Motor neuron (in vitro differentiated cells): Measurements from ENCODE around the gene RGS10. TPM values are rescaled to one million over a fixed set of nuclear protein-coding genes. Genes with fewer than 3 reads are reported as not detected.

Experiments used
- ATAC-seq, 8 experiments: fragments of 200-7000 bp; cut with Tn5 transposase; replicated peaks in 6 of 8; 2 replicates each; pipeline ENCODE4 v1.8.0; 2021; ENCODE audit warnings: mild to moderate bottlenecking in 8 of 8, moderate library complexity in 8 of 8
- H3K27ac ChIP-seq, 2 donors: fragments of 250-450 bp; sonication (Bioruptor Pico); 2 replicates each; pipeline ENCODE4 v1.9.0; 2021; ENCODE audit warnings: antibody characterized with exemption in 2 of 2, mild to moderate bottlenecking in 2 of 2, moderate library complexity in 1 of 2
- H3K4me1 ChIP-seq, 2 donors: fragments of 250-450 bp; sonication (Bioruptor Pico); replicated peaks in 1 of 2; 2 replicates each; pipeline ENCODE4 v1.6.1; 2021; ENCODE audit warnings: antibody characterized with exemption in 2 of 2, mild to moderate bottlenecking in 2 of 2, moderate library complexity in 1 of 2
- H3K4me3 ChIP-seq, 5 donors: fragments of 250-450 bp; sonication (Bioruptor Pico); 2 replicates each; pipeline ENCODE4 v1.9.0; 2021; ENCODE audit warnings: antibody characterized with exemption in 5 of 5, mild to moderate bottlenecking in 5 of 5, moderate library complexity in 4 of 5
- WGBS, 10 experiments: fragments of 450-650 bp; shearing (Covaris generic); methylation state at CpG; one replicate each; pipeline ENCODE4 v1.0.0; 2022; 5-methylcytosine and 5-hydroxymethylcytosine counted together
- in situ Hi-C, 9 experiments: fragments of 400-800 bp; cut with MboI; loops; one replicate each; pipeline ENCODE4 v1.15.0; 2021; ENCODE audit warnings: low sequenced_read_pairs in 9 of 9, low pct_unique_long_range_greater_than_20kb in 2 of 9; ENCODE audit not compliant: unreplicated experiment in 9 of 9
- total RNA-seq, 8 experiments: library from RNA; unstranded; fragments of 300-600 nt; gene quantifications; 2 replicates each; pipeline versions ENCODE4 v1.2.3 to v1.2.4, GENCODE V29; 2022

RGS10 gene
- total RNA-seq, 8 experiments from 2014 or later, result 0.38 to 16.2 (median 5.4) TPM

DNA sequence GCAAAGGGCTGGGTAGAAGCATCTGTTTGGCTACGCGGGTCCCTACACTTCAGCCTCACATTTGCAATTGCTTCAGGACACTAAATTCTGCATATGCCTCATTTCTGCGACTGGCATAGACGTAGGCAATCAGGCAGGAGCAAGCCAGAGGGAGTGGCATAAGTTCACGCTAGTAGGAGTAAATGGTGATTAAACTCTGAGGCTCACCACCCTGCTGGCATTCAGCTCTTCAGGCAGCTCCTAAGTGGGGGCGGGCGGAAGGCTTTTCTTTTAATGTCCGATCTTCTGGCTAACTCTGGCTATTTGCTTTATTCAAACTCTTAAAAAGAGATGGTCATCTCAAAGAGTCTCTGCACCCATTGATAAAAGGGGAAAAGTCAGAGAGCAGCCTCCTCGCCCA, 45.3 kb downstream of the RGS10 start:
- Histone ChIP-seq H3K4me1 (peaks cover 0 to 13% of the 10 kb centered on the region in 2 donors), H3K4me3 (no peak overlapping the region), H3K27ac (no peak overlapping the region)
- in situ Hi-C loops, result no loop called here
- ATAC-seq, result peak in 1 of 8 experiments; percentile 32
- WGBS, 10 experiments, result 51 to 100% (median 88%) methylated on average over 1 to 9 of the region's 9 CpGs; no CpG with 5 or more reads in 4 of the 10 experiments

- 74 to 100% (median 86%) methylated on average over 1 to 4 of the region's 7 CpGs; no CpG with 5 or more reads in 4 of the 10 experiments for WGBS, 10 experiments
- ATAC-seq, result peak in 1 of 8 experiments; percentile 57
These were observed 46.2 kb downstream of the RGS10 start for GRCh38 chr10:119496273-119496672.

DNA sequence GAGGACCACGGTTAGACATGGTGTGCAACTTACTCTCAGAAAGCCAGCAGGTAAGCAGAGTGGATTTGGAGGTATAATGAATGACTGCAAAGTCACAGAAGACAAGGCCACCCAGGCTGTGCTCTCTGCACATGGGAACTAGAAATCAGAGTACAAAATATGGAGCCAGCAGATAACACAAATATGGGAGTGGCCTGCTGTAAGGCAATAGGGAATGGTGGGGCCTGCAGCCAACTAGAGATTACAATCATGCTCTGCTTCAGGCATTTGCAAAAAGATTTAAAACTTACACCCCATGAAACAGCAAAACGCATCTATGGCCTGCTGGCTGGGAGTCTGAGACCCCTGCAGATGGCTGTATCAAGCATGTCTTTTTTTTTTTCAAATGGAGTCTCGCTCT, 47.0 kb downstream of the RGS10 start:
- H3K4me3 ChIP-seq, result no peak overlapping the region
- peaks cover 0 to 13% of the 10 kb centered on the region in 2 donors for H3K4me1 ChIP-seq
- in situ Hi-C loops, result no loop called here
- 83 to 100% (median 100%) methylated on average over 1 to 2 of the region's 3 CpGs; no CpG with 5 or more reads in 6 of the 10 experiments for WGBS, 10 experiments
- H3K27ac ChIP-seq, result no peak overlapping the region
- ATAC-seq, result no peak

More at GRCh38 chr10:119496273-119496672, 46.2 kb downstream of the RGS10 start:
- H3K27ac ChIP-seq, result no peak overlapping the region
- H3K4me1 ChIP-seq, result peaks cover 0 to 13% of the 10 kb centered on the region in 2 donors
- in situ Hi-C loops, result no loop called here
- H3K4me3 ChIP-seq, result no peak overlapping the region

DNA sequence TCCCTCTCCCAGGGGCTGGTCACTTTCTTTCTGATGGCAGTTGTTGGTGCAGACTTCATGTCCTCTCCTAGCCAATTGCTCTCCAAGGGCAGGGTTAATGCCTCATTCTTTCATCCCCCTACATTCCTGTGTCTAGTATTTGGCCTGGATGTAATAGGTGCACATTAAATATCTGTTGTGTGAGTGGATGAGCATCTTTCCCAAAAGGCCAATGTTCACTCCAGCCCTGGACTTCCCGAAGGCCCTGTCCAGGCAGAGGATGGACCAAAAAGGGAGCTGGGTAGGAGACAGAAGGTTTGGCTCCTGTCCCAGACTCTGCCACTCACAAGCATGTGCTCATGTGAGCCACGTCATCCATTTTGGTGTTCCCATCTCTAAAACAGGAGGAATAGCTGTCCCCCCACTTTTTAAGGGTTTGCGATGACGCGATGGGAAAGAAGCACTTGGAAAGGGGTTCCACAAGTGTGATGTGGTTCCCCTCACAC, 47.5 kb downstream of the RGS10 start:
- Histone ChIP-seq H3K4me1 (peaks cover 0 to 13% of the 10 kb centered on the region in 2 donors), H3K27ac (no peak overlapping the region), H3K4me3 (no peak overlapping the region)
- ATAC-seq, result no peak
- in situ Hi-C loops, result no loop called here
- WGBS, 10 experiments, result 87 to 100% (median 98%) methylated on average over 1 to 4 of the region's 5 CpGs; no CpG with 5 or more reads in 6 of the 10 experiments

GRCh38 chr10:119494236-119495020, 48.1 kb downstream of the RGS10 start:
- in situ Hi-C loops, result no loop called here
- Histone ChIP-seq H3K4me1 (peaks cover 0 to 13% of the 10 kb centered on the region in 2 donors), H3K4me3 (no peak overlapping the region), H3K27ac (no peak overlapping the region)
- ATAC-seq, result peak; percentile 65 to 87 (median 83)
- WGBS, 10 experiments, result 0 to 80% (median 24%) methylated on average over 1 to 4 of the region's 6 CpGs; no CpG with 5 or more reads in 1 of the 10 experiments

- Histone ChIP-seq H3K4me3 (no peak overlapping the region), H3K4me1 (peaks cover 0 to 7% of the 10 kb centered on the region in 2 donors), H3K27ac (no peak overlapping the region)
- 0 to 100% (median 55%) methylated on average over 1 to 4 of the region's 11 CpGs; no CpG with 5 or more reads in 6 of the 10 experiments for WGBS, 10 experiments
- in situ Hi-C loops, result no loop called here
- no peak for ATAC-seq
These were observed 49.4 kb downstream of the RGS10 start for GRCh38 chr10:119493155-119493554.

GRCh38 chr10:119491966-119492757, 50.4 kb downstream of the RGS10 start:
- ATAC-seq, result no peak
- Histone ChIP-seq H3K4me3 (no peak overlapping the region), H3K4me1 (peaks cover 0 to 7% of the 10 kb centered on the region in 2 donors), H3K27ac (no peak overlapping the region)
- WGBS, 10 experiments, result 50 to 92% (median 71%) methylated on average over 2 to 5 of the region's 6 CpGs
- in situ Hi-C loops, result no loop called here

DNA sequence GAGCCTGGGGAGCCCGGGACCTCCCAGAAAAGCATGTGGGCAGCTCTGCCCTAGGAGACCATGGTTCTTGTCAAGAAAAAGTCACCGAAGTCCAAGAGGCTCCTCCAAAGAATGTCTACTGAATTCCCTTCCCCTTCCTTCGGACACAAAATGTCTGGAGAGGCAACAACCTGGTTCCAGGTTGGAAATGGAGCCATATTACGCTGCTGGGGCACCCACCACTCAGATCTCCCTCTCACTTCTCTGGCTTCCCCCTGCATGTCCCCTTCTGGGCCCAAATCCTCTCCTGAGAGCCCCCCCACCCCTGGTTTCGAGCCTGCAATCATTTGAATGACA, 52.6 kb downstream of the RGS10 start:
- no peak for ATAC-seq
- no peak overlapping the region for H3K4me3 ChIP-seq
- in situ Hi-C loops, result no loop called here
- H3K4me1 ChIP-seq, result peaks cover 0 to 3% of the 10 kb centered on the region in 2 donors
- 83% methylated on average over 1 of the region's 5 CpGs; no CpG with 5 or more reads in 9 of the 10 experiments for WGBS, 10 experiments
- H3K27ac ChIP-seq, result no peak overlapping the region

GRCh38 chr10:119488675-119489074, 53.8 kb downstream of the RGS10 start:
- Histone ChIP-seq H3K4me3 (no peak overlapping the region), H3K4me1 (no peaks in the 10 kb centered on the region), H3K27ac (no peak overlapping the region)
- ATAC-seq, result no peak
- in situ Hi-C loops, result no loop called here
- 55 to 100% (median 81%) methylated on average over 3 to 7 of the region's 7 CpGs for WGBS, 10 experiments

DNA sequence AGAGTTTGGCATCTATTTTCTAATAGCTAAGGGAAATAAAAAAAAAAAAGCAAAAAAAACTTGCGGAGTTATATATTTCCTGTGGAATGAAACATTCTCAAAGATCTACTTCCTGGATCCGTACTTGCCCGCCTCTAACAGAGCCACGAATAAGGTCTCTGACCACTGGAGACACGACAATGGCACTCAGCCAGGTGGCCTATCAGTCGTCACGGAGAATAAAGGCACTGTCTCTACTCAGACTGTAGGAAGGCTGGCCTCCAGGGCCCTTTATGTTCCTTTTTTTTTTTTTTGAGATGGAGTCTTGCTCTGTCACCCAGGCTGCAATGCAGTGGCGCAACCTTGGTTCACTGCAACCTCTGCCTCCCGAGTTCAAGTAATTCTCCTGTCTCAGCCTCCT, 58.7 kb downstream of the RGS10 start:
- WGBS, 10 experiments, result 74 to 100% (median 82%) methylated on average over 1 to 9 of the region's 9 CpGs
- in situ Hi-C loops, result no loop called here

GRCh38 chr10:119483001-119483400, 59.5 kb downstream of the RGS10 start:
- no peak for ATAC-seq
- 55 to 100% (median 100%) methylated on average over 1 to 5 of the region's 6 CpGs; no CpG with 5 or more reads in 2 of the 10 experiments for WGBS, 10 experiments

More for the DNA sequence above, 58.7 kb downstream of the RGS10 start:
- Histone ChIP-seq H3K4me3 (no peak overlapping the region), H3K4me1 (no peaks in the 10 kb centered on the region), H3K27ac (no peak overlapping the region)
- no peak for ATAC-seq

GRCh38 chr10:119481781-119482426, 60.6 kb downstream of the RGS10 start:
- H3K4me3 ChIP-seq, result no peak overlapping the region
- in situ Hi-C loops, result no loop called here
- no peak for ATAC-seq
- 61 to 100% (median 93%) methylated on average over 1 to 9 of the region's 12 CpGs for WGBS, 10 experiments
- H3K4me1 ChIP-seq, result peaks cover 0 to 4% of the 10 kb centered on the region in 2 donors
- H3K27ac ChIP-seq, result no peak overlapping the region

More at GRCh38 chr10:119483001-119483400, 59.5 kb downstream of the RGS10 start:
- Histone ChIP-seq H3K27ac (no peak overlapping the region), H3K4me3 (no peak overlapping the region), H3K4me1 (peaks cover 0 to 3% of the 10 kb centered on the region in 2 donors)
- in situ Hi-C loops, result no loop called here
